Bone marrow (tissue), 2 donors: ENCODE results near the gene AIG1.

Experiments used
- DNase-seq, 2 donors: peaks; one replicate each; lab custom pipeline; 2025; lab: John Stamatoyannopoulos, UW

The AIG1 gene

DNA sequence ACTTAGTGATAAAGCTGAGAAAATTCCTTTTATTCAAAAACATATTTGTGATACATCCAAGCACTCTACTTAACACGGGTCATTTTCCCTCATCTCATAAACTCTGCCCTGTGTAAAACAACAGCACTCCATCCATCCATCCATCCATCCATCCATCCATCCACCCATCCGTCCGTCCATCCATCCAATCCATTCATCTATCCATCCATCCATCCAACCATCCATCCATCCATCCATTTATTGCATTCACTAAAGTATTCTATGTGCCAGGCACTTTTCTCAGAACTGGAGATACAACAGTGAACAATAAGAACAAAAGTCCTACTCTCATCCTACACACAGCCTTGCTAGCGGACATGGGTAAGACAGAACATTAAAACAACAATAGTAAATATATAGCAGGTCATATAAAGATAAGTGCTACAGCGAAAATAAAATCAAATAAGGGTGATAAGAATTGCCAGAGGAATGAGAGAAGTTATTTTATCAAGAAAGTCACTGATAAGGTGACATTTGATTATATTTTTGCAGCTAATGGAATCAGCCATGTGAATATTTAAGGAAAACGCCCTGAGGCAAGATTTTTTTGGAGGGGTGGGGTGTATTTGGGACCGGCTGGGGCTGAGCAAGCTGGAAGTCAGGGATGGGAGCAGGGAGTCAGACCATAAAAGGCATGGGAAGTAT is 311.7 kb downstream of the AIG1 start:
- no peak for DNase-seq

DNA sequence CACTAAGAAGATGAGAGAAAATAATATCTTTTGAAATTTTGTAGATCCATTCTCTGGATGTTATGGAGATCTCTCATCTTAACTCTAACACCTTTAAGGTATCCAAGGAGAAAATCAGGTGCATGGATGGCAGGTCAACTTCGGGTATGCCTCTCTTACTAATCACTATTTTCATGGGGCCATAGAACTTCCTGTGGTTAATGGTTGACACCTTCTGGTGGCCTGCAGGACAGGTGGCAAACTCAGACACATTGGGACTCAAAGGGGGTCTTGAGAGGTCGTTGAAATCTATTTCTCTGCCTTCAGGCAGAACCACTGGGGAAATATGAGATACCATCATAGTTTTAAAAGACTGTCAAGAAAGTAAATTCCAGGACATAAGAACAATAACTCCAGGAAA is 313.3 kb downstream of the AIG1 start:
- DNase-seq: no peak

DNA sequence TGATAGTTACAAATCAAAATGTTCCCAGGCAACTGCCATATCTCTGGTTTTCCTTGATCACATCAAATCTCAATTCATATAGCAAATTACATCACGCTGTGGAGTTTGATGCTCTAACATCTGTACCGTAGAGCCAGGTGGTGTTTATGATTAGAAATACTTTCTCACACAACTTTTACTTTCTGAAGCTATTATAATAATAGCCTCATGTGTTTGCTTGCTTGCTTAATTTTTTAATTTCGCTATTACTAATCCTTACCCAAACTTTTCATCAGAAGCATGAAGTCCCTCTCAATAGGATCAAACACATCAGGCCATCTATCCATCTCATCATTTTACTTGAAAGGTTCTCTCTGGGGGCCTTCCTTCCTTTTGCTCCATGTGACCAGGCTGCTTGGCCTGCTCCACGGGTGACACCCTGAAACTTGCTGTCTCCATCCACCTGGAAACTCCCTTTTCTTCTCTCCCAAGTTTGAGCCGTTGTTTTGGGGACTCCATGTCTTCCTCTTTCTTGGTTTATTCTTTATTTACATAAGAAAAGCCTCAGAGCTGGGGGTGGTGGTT is 314.4 kb downstream of the AIG1 start:
- DNase-seq: no peak

DNA sequence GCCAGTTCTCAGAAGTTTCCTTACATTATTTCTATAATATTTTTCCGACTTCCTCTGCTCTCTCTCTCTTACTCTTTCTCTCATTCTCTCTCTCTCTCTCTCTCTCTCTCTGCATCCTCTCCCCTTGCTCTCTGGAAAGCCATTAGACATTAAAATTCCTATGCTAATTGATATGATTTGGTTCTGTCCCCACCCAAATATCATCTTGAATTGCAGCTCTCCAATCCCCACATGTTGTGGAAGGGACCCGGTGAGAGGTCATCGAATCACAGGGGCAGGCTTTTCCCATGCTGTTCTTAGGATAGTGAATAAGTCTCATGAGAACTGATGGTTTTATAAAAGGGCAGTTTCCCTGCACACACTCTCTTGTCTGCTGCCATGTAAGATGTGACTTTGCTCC is 315.7 kb downstream of the AIG1 start:
- no peak for DNase-seq

DNA sequence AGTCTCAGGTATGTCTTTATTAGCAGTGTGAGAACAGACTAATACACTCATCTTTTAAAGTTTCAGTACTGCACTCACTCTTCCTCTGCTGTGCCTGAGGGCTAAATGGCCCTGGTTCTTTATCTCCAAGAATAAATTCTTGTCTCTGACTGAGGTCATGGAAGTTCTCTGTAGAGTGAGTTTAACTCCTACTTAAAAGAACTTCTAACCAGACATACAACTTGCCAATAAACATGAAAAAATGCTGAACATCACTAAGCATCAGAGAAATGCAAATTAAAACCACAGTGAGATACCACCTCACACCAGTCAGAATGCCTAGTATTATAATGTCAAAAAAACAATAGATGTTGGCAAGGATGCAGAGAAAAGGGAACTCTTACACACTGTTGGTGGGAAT is 316.2 kb downstream of the AIG1 start:
- no peak for DNase-seq

DNA sequence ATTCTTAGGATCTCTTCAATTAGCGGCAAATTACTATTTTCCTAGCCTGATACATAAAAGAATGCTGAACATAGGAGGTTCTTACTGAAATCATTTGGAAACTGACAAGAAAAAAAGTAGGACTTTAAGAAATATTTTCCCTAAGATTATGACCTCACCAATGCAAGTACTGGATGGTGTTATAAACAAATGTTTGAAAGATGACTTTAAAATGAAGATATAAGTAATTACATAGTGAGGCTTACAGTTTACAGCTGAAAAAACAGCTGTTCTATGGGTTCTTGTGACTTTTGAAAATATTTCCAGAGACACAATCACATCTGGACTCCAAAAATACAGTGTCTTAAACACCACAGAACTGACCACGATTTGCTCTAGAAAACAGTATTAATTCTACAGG is 324.9 kb downstream of the AIG1 start:
- DNase-seq: no peak

DNA sequence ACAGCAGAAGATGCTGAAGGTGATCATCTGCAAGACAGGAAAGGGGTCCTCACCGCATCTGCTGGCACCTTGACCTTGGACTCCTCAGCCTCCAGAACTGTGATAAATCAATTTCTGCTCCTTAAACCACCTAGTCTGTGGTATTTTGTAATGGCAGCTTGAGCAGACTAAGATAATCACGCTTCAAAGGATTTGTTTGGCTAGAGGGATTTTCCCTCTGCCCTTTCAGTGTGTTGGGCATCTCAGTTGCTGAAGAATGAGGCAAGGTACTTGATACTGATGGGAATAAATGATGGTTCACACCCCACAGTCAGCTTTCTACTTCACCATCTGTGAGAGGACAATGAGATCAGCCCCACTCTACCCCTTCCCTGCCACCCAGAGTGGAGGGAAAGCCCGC is 329.6 kb downstream of the AIG1 start:
- DNase-seq: no peak
